Psoas muscle (tissue), 8 donors: Measurements from ENCODE around the gene TSPAN9. TPM values are rescaled to one million over a fixed set of nuclear protein-coding genes. Genes with fewer than 3 reads are reported as not detected.

ENCODE experiments used
- ATAC-seq, 4 donors: fragments of 200-7000 bp; cut with Tn5 transposase; one replicate each; pipeline ENCODE4 v1.9.1; 2020; ENCODE audit warnings: moderate library complexity in 3 of 4, mild to moderate bottlenecking in 2 of 4
- DNase-seq, 2 donors: peaks; one replicate each; pipeline ENCODE4 v3.0.0-alpha.2; 2020
- H3K27ac ChIP-seq: fragments of 200-600 bp; one replicate; pipeline ENCODE4 v1.8.0; 2022
- H3K27me3 ChIP-seq, 3 donors: fragments of 200-600 bp in 1 of 3; one replicate each; pipeline versions ENCODE4 v1.6.1 to v1.8.0; 2013 to 2022; ENCODE audit warnings: low read length in 2 of 3, mild to moderate bottlenecking in 2 of 3, moderate library complexity in 1 of 3; ENCODE audit not compliant: insufficient read depth in 3 of 3
- H3K36me3 ChIP-seq, 2 donors: fragments of 200-600 bp in 1 of 2; one replicate each; pipeline versions ENCODE4 v1.6.1 to v1.8.0; 2013 to 2022; ENCODE audit warnings: low read depth in 1 of 2, mild to moderate bottlenecking in 1 of 2, moderate library complexity in 1 of 2; ENCODE audit not compliant: insufficient read depth in 1 of 2
- H3K4me1 ChIP-seq: fragments of 200-600 bp; one replicate; pipeline ENCODE4 v1.8.0; 2022
- H3K4me3 ChIP-seq: fragments of 200-600 bp; one replicate; pipeline ENCODE4 v1.8.0; 2022; ENCODE audit warnings: mild to moderate bottlenecking
- H3K9me3 ChIP-seq: fragments of 200-600 bp; one replicate; pipeline ENCODE4 v1.8.0; 2022
- CTCF ChIP-seq: fragments of 200-600 bp; IDR thresholded peaks from one replicate; pipeline ENCODE4 v1.8.0; 2022; ENCODE audit warnings: antibody characterized with exemption
- WGBS, 3 donors: extraction: QIAGEN DNeasy Blood & Tissue Kit; methylation state at CpG; one replicate each; pipeline versions ENCODE4 v1.1.6 to v1.1.7; 2013; 5-methylcytosine and 5-hydroxymethylcytosine counted together
- intact Hi-C, 2 donors: fragments of 100-400 bp; cut with DNase I; formaldehyde crosslinking; loops; one replicate each; pipeline versions ENCODE4 v1.11.0 to v1.14.2; 2022
- long read RNA-seq, 2 donors: library from polyadenylated mRNA; unstranded; transcript quantifications; one replicate each; pipeline ENCODE4 v2.0.0, GENCODE V29; 2021
- polyA plus RNA-seq, 3 donors: library from polyadenylated mRNA; stranded (reverse); fragments of 200-250 nt; gene quantifications; one replicate each; pipeline ENCODE4 v1.2.3, GENCODE V29; 2013
- total RNA-seq, 4 donors: library from RNA; stranded (reverse); fragmentation: NEBNext Ultra II Directional in 2 of 4; extraction: Animal tissue kit (Norgen Biotek cat#: 25700) in 2 of 4; gene quantifications; one replicate each; pipeline versions ENCODE4 v1.2.1 to v1.2.4, GENCODE V29; 2021 to 2023
- donor health status: healthy with polysubstance abuse.
- donor health status: DM: no; HTN: no; CAD: no; lungs with moderate emphysema.
- donor health status: Bipolar disorder and iron deficiency.
- donor health status: healthy.
- donor health status: DM: yes; HTN: yes; CAD: no.
- donor health status: DM: no; HTN: no; CAD: no.
- donor health status: DM: no; HTN: no; CAD: no.
- donor health status: DM: yes; HTN: yes; CAD: no.

Gene TSPAN9
- total RNA-seq (10 to 100 TPM in 3 of 4 donors, 1 to 10 TPM in 1; 8.0 to 28.0 (median 13.4) TPM), polyA plus RNA-seq (10 to 100 TPM in 1 of 3 donors, 1 to 10 TPM in 2; 6.4 to 11.6 (median 9.8) TPM)
- long read RNA-seq, donor 1, full-length matches to known transcripts = 3 of 6 reads
- long read RNA-seq, donor 1, partial matches to known transcripts = 2 of 6 reads
- long read RNA-seq, donor 1, other reads (novel, unspliced or antisense) = 1 of 6 reads
- long read RNA-seq, donor 2, partial matches to known transcripts = 3 of 7 reads
- long read RNA-seq, donor 2, other reads (novel, unspliced or antisense) = 4 of 7 reads

- DNase-seq = peak; percentile 69 to 83
- intact Hi-C loops = loop anchor here in 1 of 2 donors (2.0 kb wide), 1 partner anchor 46 kb away; no protein-coding TSS in a partner anchor
- peak; percentile 86 to 89 (median 88) for ATAC-seq
- H3K4me3 ChIP-seq = peak within 1 kb of the TSS; percentile 70
- H3K9me3 ChIP-seq = no peaks in the 10 kb centered on the region
- 1 to 2% (median 1%) methylated on average over 54 to 94 of the region's 95 CpGs for whole genome bisulfite sequencing, 3 donors
- H3K27me3 ChIP-seq = no peaks in the 10 kb centered on the region
- peak within 1 kb of the TSS; percentile 91 for H3K27ac ChIP-seq
- no peak for TF ChIP-seq CTCF
- H3K4me1 ChIP-seq = peaks cover 29% of the 10 kb centered on the region
- no peaks in the 10 kb centered on the region for H3K36me3 ChIP-seq
These were observed at the start of gene TSPAN9 for GRCh38 chr12:3076730-3077571. Gene TSPAN9 (plus strand): TSS chr12:3077379. CDS start chr12:3201194, 123,815 bp downstream.

GRCh38 chr12:3028108-3028507, 49.1 kb upstream of the TSPAN9 start:
- intact Hi-C loops = no loop called here
- ATAC-seq (no peak), DNase-seq (no peak)
- H3K27ac ChIP-seq = no peak overlapping the region
- no peak overlapping the region for H3K4me3 ChIP-seq
- H3K27me3 ChIP-seq = no peaks in the 10 kb centered on the region
- peaks cover 21% of the 10 kb centered on the region for H3K4me1 ChIP-seq
- WGBS, 3 donors = 78 to 82% (median 79%) methylated on average over 7 of the region's 7 CpGs
- no peak for TF ChIP-seq CTCF
- no peaks in the 10 kb centered on the region for H3K9me3 ChIP-seq
- H3K36me3 ChIP-seq = peaks cover 4 to 87% of the 10 kb centered on the region in 2 donors

- peak overlapping the region; percentile 86 for H3K27ac ChIP-seq
- peaks cover 36% of the 10 kb centered on the region for H3K4me1 ChIP-seq
- TF ChIP-seq CTCF = no peak
- ATAC-seq (no peak), DNase-seq (peak in 1 of 2 donors; percentile 33)
- H3K36me3 ChIP-seq = peaks cover 4 to 65% of the 10 kb centered on the region in 2 donors
- H3K9me3 ChIP-seq = no peaks in the 10 kb centered on the region
- H3K27me3 ChIP-seq = no peaks in the 10 kb centered on the region
- H3K4me3 ChIP-seq = no peak overlapping the region
- intact Hi-C loops = loop anchor here in 1 of 2 donors (5.0 kb wide), 1 partner anchor 64 kb away; no protein-coding TSS in a partner anchor
- 69 to 84% (median 74%) methylated on average over 21 of the region's 21 CpGs for WGBS, 3 donors
These were observed 46.3 kb upstream of the TSPAN9 start for GRCh38 chr12:3030821-3031429.

GRCh38 chr12:3032161-3032560, 45.0 kb upstream of the TSPAN9 start:
- H3K27me3 ChIP-seq = no peaks in the 10 kb centered on the region
- ATAC-seq (no peak), DNase-seq (no peak)
- 71 to 87% (median 75%) methylated on average over 12 of the region's 12 CpGs for WGBS, 3 donors
- H3K36me3 ChIP-seq = peaks cover 2 to 59% of the 10 kb centered on the region in 2 donors
- H3K9me3 ChIP-seq = no peaks in the 10 kb centered on the region
- TF ChIP-seq CTCF = no peak
- intact Hi-C loops = loop anchor here (2.0 to 5.0 kb wide), 3 partner anchors 29 to 73 kb away; partner anchors contain the start of gene TEAD4 (in 1 of the 2)
- H3K4me3 ChIP-seq = no peak overlapping the region
- peaks cover 36% of the 10 kb centered on the region for H3K4me1 ChIP-seq
- H3K27ac ChIP-seq = peak overlapping the region; percentile 86
